ENCODE measurements around the gene VAPA.

Gene VAPA

GRCh38 chr18:9944805-9945204, 31.0 kb downstream of the VAPA start:
- DNase-seq = no peak

DNA sequence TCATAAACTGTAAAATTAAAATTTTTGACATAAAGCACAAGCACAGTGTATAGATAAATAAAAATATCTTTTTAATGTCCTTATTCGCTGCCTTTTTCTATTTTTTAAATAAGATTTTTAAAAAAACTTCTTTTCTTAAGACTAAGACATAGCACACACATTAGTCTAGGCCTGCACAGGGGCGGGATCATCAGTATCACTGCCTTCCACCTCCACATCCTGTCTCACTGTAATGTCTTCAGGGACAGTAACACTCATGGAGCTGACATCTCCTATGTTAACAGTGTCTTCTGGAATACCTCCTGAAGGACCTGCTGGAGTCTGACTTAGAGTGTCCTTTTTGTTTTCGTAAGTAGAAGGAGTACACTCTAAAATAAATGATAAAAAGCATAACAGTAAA, 33.0 kb downstream of the VAPA start:
- no peak for DNase-seq

- no peak for DNase-seq
Observed at GRCh38 chr18:9947248-9947647, 33.4 kb downstream of the VAPA start.

- DNase-seq = no peak
Observed at GRCh38 chr18:9949315-9949714, 35.5 kb downstream of the VAPA start.

DNA sequence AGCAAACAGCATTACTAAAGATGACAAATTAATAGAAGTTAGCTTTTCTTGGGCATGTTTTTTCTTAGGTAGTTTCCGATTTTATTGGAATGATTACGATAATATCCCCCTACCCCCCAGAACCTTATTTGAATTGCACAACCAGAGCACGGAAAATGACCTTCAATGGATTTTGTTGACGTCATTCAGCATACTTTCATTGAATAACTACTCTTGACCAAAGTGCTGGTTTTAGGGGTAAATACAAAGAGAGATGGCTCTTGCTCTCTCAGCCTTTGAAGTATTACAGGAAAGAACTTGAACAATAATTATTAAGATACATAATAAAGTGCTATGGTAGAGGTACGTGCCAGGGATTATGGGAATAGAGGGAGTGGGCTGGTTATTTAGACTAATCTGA, 36.0 kb downstream of the VAPA start:
- DNase-seq = no peak

DNA sequence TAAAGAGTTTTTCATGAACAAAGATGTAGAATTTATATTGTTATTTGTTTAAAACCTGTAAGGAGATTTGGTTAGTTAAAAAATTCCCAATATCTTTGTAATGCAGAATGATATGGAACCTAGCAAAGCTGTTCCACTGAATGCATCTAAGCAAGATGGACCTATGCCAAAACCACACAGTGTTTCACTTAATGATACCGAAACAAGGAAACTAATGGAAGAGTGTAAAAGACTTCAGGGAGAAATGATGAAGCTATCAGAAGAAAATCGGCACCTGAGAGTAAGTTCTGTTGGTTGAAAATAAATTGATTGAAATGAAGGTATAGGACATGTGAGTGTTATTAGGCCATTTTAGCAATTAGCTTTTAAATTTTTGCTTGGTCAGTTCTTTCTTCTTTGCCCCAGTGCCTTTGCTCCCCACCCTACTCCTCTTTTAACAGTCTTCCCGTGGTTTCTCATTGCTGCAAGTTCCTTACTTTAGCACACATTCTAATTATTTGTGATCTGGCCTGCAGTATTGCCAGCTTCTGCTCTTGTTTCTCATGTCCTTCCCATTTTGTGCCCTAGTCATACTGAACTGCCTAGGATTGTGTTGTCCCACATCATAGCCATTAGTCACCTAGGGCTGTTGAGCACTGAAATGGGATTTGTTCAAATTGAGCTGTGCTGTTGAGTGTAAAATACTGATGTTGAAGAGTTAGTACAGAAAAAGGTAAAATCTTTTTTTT, 36.6 kb downstream of the VAPA start:
- DNase-seq = no peak

GRCh38 chr18:9951022-9951859, 37.4 kb downstream of the VAPA start:
- no peak for DNase-seq

GRCh38 chr18:9952633-9953416, 39.0 kb downstream of the VAPA start:
- DNase-seq = no peak

GRCh38 chr18:9958861-9959399, 45.1 kb downstream of the VAPA start:
- no peak for DNase-seq

DNA sequence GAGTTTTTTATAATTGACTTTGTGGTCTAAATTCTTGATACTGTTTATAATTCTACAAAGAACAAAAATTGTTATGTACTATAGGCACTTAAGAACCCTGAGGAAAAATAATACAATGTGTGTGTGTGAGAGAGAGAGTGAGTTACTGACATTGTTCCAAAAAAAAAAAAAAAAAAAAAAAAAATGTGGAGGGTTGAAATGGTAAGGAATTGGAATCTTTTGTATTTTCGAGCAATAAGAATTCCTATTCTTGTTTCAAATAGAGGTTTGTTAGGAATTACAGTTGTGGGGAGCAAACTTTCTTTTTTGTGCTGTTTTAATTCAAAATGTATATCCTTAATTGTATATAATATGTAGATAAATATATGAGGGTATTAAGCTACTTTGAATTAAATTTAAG, 45.7 kb downstream of the VAPA start:
- DNase-seq = no peak

- no peak for DNase-seq
Observed at GRCh38 chr18:9960258-9960904, 46.6 kb downstream of the VAPA start.

DNA sequence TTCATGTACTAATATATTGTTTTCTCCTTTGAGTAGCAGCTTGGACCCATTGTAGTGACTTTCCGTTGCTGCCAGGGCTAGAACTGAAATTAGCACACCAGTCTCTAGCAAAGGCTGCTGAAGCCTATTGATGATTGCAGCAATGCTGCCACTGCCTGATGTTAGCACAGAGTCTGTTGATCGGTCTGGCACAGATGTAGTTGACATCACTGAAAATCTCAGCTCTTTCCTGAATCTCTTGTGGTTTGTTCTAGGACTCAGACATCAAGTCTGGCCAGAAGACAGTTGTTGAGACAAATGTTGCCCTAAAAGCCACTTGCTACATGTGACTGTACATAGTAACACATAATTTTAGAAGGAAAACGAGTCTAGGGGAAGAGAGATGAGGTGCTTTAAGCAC, 47.2 kb downstream of the VAPA start:
- DNase-seq = no peak

- no peak for DNase-seq
Observed at GRCh38 chr18:9965711-9966624, 52.2 kb downstream of the VAPA start.

GRCh38 chr18:9968081-9968848, 54.4 kb downstream of the VAPA start:
- DNase-seq = no peak

GRCh38 chr18:9969247-9969646, 55.4 kb downstream of the VAPA start:
- no peak for DNase-seq

- peak; percentile 38 for DNase-seq
Observed at GRCh38 chr18:9971313-9971920, 57.6 kb downstream of the VAPA start.

- DNase-seq = no peak
Observed at GRCh38 chr18:9973470-9973869, 59.7 kb downstream of the VAPA start.

- no peak for DNase-seq
Observed at GRCh38 chr18:9974279-9974915, 60.6 kb downstream of the VAPA start.

- DNase-seq = no peak
Observed at GRCh38 chr18:9975658-9976057, 61.8 kb downstream of the VAPA start.

- no peak for DNase-seq
Observed at GRCh38 chr18:9982711-9983110, 68.9 kb downstream of the VAPA start.

Data from NCI-H2029 treated with DMSO at 0.1 percent for 48 hours (cell line).